ENCODE measurements around the gene CDH1.
"Not testable (repeated sequence)": the region's sequence is repeated elsewhere in the genome, so short reads cannot be mapped to it uniquely, and the experiment has no call there.

CDH1 gene

GRCh38 chr16:68710211-68710610, 26.9 kb upstream of the CDH1 start:
- no peak for FAIRE-seq
- no peak for DNase-seq (ENCODE audit: insufficient read length, low spot score)

DNA sequence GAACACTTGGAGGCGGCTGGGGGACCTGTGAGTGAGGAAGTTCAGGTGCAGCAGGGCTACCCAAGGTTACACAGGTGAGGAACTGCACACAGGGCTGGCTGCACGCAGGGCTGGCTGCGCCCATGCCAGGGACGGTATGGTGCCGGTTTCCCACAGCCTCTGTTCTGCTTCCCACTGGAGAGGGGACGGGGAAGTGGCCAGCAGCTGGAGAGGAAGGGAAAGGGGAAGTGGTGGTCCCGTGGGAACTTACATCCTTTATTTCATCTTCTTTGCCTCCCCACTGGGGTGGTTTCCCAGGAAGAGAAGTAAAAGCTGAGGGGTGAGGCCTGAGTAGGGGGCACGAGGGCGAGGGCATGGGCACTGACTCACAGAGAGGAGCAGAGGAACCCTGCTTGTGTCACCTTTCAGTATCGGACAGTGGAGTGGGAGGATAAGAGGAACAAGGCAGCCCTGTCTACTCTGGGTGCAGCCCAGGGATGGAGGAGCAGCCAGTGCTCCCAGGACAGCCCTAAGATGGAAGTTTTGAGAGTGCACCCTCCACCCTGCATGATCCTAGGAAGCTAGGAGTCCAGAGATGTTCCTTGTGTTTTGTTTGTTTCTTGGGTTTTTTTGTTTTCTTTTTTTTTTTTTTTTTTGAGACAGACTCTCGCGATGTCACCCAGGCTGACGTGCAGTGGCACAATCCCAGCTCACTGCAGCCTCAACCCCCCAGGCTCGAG, 25.5 kb upstream of the CDH1 start:
- FAIRE-seq = no peak
- TF ChIP-seq TAF1 (IDR thresholded peaks at IDR 0.05; ENCODE audit: low read depth, low read length) = no peak
- peak; percentile 81 for TF ChIP-seq SPI1 (IDR thresholded peaks at IDR 0.05; ENCODE audit: low read depth, low read length)
- no peak for TF ChIP-seq POLR2AphosphoS5 (IDR thresholded peaks at IDR 0.05; ENCODE audit: low read depth, low read length)
- no peak for DNase-seq (ENCODE audit: insufficient read length, low spot score)

More at GRCh38 chr16:68710211-68710610, 26.9 kb upstream of the CDH1 start:
- TF ChIP-seq TAF1 (IDR thresholded peaks at IDR 0.05; ENCODE audit: low read depth, low read length) (no peak), SPI1 (IDR thresholded peaks at IDR 0.05; ENCODE audit: low read depth, low read length) (no peak), POU2F2 (IDR thresholded peaks at IDR 0.05; ENCODE audit: low read depth, low read length) (no peak), PAX5 (IDR thresholded peaks at IDR 0.05; ENCODE audit: insufficient read depth, low read length, severe bottlenecking) (no peak), POLR2AphosphoS5 (IDR thresholded peaks at IDR 0.05; ENCODE audit: low read depth, low read length) (no peak), POLR2A (IDR thresholded peaks at IDR 0.05; ENCODE audit: low read depth, low read length) (no peak)

DNA sequence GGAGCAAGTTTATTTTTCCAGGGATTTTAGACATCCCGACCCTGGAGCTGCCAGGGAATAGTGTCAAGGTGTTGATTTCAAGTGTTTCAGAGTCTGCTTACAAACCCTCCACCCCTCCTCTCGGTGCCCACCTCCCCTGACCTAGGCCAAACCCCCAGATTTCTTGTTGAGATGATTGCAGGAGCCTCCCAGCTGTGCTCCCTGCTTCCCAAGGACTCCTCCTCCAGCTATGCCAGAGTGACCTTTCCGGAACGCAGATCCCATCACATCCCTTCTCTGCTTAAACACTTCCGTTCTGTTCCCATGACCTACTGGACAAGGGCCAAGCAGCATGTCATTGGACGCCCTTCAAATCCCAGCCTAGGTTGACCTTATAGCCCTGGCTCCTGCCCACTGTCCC, 23.7 kb upstream of the CDH1 start:
- TF ChIP-seq POLR2AphosphoS5 (IDR thresholded peaks at IDR 0.05; ENCODE audit: low read depth, low read length) (no peak), POLR2A (IDR thresholded peaks at IDR 0.05; ENCODE audit: low read depth, low read length) (no peak), PAX5 (IDR thresholded peaks at IDR 0.05; ENCODE audit: insufficient read depth, low read length, severe bottlenecking) (no peak), TAF1 (IDR thresholded peaks at IDR 0.05; ENCODE audit: low read depth, low read length) (no peak)
- FAIRE-seq (no peak), DNase-seq (ENCODE audit: insufficient read length, low spot score) (no peak)

DNA sequence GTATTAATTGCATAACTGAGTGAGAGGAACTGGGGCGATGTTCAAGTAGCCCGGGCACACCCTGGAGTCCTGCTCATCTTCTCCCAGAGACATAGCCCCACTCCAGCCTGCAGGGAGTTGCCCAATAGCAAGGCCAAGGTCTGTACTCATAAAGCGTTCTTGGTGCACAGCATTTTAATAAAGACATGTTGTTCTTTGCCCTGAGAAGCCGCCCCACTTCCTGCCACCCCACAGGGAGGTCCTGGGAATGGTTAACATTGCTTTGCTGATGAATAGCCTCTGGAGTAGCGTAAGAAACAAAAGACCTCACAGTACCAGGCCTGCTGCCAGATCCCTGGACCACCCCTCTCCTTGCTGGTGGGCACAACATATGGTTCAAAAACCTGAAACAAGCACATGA, 21.6 kb upstream of the CDH1 start:
- FAIRE-seq = no peak
- TF ChIP-seq POLR2AphosphoS5 (IDR thresholded peaks at IDR 0.05; ENCODE audit: low read depth, low read length) = no peak
- no peak for TF ChIP-seq POLR2A (IDR thresholded peaks at IDR 0.05; ENCODE audit: low read depth, low read length)
- no peak for DNase-seq (ENCODE audit: insufficient read length, low spot score)

DNA sequence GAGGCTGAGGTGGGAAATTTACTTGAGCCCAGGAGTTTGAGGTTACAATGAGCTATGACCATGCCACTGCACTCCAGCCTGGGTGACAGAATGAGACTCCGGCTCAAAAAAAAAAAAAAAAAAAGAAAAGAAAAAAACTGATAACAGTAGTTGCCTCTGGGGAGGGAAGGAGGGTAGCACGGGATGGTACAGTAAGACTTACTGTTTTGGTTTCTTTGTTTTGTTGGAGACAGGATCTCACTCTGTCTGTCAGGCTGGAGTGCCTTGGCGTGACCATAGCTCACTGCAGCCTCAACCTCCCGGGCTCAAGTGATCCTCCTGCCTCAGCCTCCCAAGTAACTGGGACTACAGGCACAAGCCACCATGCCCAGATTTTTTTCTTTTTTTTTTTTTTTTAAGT, 20.6 kb upstream of the CDH1 start:
- not testable (repeated sequence) for DNase-seq (ENCODE audit: insufficient read length, low spot score); FAIRE-seq

GRCh38 chr16:68717684-68718083, 19.4 kb upstream of the CDH1 start:
- no peak for DNase-seq (ENCODE audit: insufficient read length, low spot score)
- FAIRE-seq = no peak
- TF ChIP-seq POLR2AphosphoS5 (IDR thresholded peaks at IDR 0.05; ENCODE audit: low read depth, low read length) = no peak
- TF ChIP-seq SPI1 (IDR thresholded peaks at IDR 0.05; ENCODE audit: low read depth, low read length) = no peak
- TF ChIP-seq TAF1 (IDR thresholded peaks at IDR 0.05; ENCODE audit: low read depth, low read length) = no peak

DNA sequence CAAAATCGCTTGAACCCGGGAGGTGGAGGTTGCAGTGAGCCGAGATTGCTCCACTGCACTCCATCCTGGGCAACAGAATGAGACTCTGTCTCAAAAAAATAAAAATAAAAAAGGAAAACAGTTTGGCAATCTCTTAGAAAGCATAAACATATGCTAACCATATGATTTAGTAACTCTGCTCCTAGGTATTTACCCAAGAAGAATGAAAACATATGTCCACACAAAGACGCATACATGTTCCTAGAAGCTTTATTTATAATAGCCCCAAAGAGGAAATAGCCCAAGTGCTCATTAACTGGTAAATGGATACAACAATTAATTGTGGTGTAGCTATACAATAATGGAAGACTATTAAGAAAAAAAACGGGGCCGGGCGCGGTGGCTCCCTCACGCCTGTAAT, 18.5 kb upstream of the CDH1 start:
- DNase-seq (ENCODE audit: insufficient read length, low spot score) = no peak

GRCh38 chr16:68719993-68720489, 17.1 kb upstream of the CDH1 start:
- FAIRE-seq (peak; percentile 41), DNase-seq (ENCODE audit: insufficient read length, low spot score) (no peak)
- TF ChIP-seq PAX5 (IDR thresholded peaks at IDR 0.05; ENCODE audit: insufficient read depth, low read length, severe bottlenecking) = no peak
- peak; percentile 63; the same call in 1 of the 2 replicates for TF ChIP-seq POU2F2 (IDR thresholded peaks at IDR 0.05; ENCODE audit: low read depth, low read length)
- 0 out of 2 replicates have a peak, but pooled peaks have one; percentile 12 for TF ChIP-seq SPI1 (IDR thresholded peaks at IDR 0.05; ENCODE audit: low read depth, low read length)
- TF ChIP-seq TAF1 (IDR thresholded peaks at IDR 0.05; ENCODE audit: low read depth, low read length) = no peak
- TF ChIP-seq POLR2AphosphoS5 (IDR thresholded peaks at IDR 0.05; ENCODE audit: low read depth, low read length) = no peak
- no peak for TF ChIP-seq POLR2A (IDR thresholded peaks at IDR 0.05; ENCODE audit: low read depth, low read length)

More for the DNA sequence above, 18.5 kb upstream of the CDH1 start:
- no peak for FAIRE-seq
- TF ChIP-seq POLR2A (IDR thresholded peaks at IDR 0.05; ENCODE audit: low read depth, low read length) (no peak), SPI1 (IDR thresholded peaks at IDR 0.05; ENCODE audit: low read depth, low read length) (no peak), PAX5 (IDR thresholded peaks at IDR 0.05; ENCODE audit: insufficient read depth, low read length, severe bottlenecking) (no peak), TAF1 (IDR thresholded peaks at IDR 0.05; ENCODE audit: low read depth, low read length) (no peak), POLR2AphosphoS5 (IDR thresholded peaks at IDR 0.05; ENCODE audit: low read depth, low read length) (no peak), POU2F2 (IDR thresholded peaks at IDR 0.05; ENCODE audit: low read depth, low read length) (no peak)

- DNase-seq (ENCODE audit: insufficient read length, low spot score) = no peak
- FAIRE-seq = no peak
- TF ChIP-seq TAF1 (IDR thresholded peaks at IDR 0.05; ENCODE audit: low read depth, low read length) = no peak
- TF ChIP-seq POLR2AphosphoS5 (IDR thresholded peaks at IDR 0.05; ENCODE audit: low read depth, low read length) = no peak
- no peak for TF ChIP-seq PAX5 (IDR thresholded peaks at IDR 0.05; ENCODE audit: insufficient read depth, low read length, severe bottlenecking)
- no peak for TF ChIP-seq POLR2A (IDR thresholded peaks at IDR 0.05; ENCODE audit: low read depth, low read length)
- no peak for TF ChIP-seq POU2F2 (IDR thresholded peaks at IDR 0.05; ENCODE audit: low read depth, low read length)
- TF ChIP-seq SPI1 (IDR thresholded peaks at IDR 0.05; ENCODE audit: low read depth, low read length) = no peak
Measured at GRCh38 chr16:68722119-68723024, 14.7 kb upstream of the CDH1 start.

DNA sequence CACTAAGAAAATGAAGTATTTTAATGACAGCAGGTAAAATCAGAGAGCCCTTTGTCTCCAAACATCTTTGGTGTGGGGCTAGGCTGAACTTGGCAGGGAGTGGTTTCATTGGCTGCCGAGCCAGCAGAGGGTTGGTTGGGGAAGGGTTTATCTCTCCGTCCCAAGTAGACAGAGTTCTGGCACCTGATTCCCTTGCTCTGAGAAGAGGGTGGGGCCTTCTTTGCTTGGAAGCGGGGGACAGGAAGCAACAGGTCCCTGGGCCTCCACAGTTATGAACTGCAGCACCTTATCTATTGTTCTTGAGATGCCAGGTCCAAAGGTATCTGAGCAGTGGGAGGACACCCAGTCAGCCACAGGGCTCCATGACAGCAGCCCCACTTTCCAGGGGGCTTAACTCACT, 12.3 kb upstream of the CDH1 start:
- TF ChIP-seq POLR2AphosphoS5 (IDR thresholded peaks at IDR 0.05; ENCODE audit: low read depth, low read length) (no peak), PAX5 (IDR thresholded peaks at IDR 0.05; ENCODE audit: insufficient read depth, low read length, severe bottlenecking) (no peak), SPI1 (IDR thresholded peaks at IDR 0.05; ENCODE audit: low read depth, low read length) (no peak), TAF1 (IDR thresholded peaks at IDR 0.05; ENCODE audit: low read depth, low read length) (no peak), POU2F2 (IDR thresholded peaks at IDR 0.05; ENCODE audit: low read depth, low read length) (no peak)
- DNase-seq (ENCODE audit: insufficient read length, low spot score) = no peak
- no peak for FAIRE-seq

All from GM12891 (cell line).